ENCODE data around the gene WNT2B. TPM values are rescaled to one million over a fixed set of nuclear protein-coding genes. Genes with fewer than 3 reads are reported as not detected.

Gene WNT2B
- total RNA-seq, 4 donors from 2014 or later = 0.78 to 2.6 (median 1.4) TPM

DNA sequence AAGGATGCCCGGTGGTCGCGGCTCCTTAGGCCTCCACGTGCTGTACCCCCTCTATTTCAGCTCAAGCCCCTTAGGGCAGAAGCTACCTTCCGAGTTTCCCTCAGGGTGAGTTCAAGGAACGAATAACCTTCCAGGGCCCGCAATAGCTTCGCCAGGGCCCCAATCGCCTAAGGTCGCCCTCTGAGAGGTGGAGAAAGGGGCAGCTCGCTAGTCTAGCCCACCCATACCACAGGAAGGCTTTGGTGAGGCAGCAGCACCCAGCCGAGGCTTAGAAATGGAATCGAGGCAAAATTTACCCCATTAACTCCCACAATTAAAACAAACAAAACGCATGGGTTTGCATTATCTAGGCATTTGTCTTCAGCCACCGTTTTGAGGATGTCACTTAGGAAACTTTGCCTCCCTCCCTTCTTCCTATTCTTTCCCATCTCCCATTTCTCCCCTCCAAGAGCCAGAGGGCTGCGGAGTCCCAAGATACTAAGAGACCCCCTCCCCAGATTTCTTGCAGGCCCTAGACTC is 954 bp downstream of the WNT2B start:
- TF ChIP-seq CTCF (IDR thresholded peaks at IDR 0.05) = no peak
- TF ChIP-seq POLR2A (IDR thresholded peaks at IDR 0.05) = no peak
- H3K9me3 ChIP-seq = no peaks in the 10 kb centered on the region
- peaks cover 6% of the 10 kb centered on the region for H3K27me3 ChIP-seq
- H3K4me3 ChIP-seq (replicated peaks in 1 of 3) = no peak overlapping the region
- intact Hi-C loops (cut with DNase I) = loop anchor here (10.0 kb wide), 1 partner anchor 195 kb away; the partner anchor contains the start of gene RHOC
- peaks cover 9 to 16% of the 10 kb centered on the region in 2 donors for H3K4me1 ChIP-seq
- no peaks in the 10 kb centered on the region for H3K36me3 ChIP-seq
- no peak overlapping the region for H3K27ac ChIP-seq
- 43 to 44% methylated on average over 16 of the region's 16 CpGs for WGBS, 2 donors
- DNase-seq = no peak

DNA sequence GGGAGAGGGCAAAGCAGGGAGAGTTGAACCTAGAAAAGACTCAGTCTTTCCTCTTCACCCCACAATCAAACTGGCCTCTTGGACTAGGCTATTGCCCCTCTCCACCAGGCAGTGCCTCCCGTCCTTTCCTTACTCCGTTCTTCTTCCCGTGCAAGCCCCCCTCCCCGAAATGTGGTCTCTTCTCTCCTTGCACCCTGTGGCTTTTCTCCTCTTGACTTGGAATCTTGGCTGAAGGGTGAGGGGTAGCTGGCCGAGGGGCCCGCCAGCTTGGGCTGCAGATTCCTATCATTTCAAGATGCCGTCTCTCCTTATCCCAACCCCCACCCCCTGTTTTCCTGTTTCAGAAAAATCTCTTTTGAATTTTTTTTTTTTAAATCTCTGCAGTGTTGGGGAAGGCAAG is 1.6 kb downstream of the WNT2B start:
- Histone ChIP-seq H3K9me3 (no peaks in the 10 kb centered on the region), H3K4me1 (peaks cover 9 to 16% of the 10 kb centered on the region in 2 donors), H3K27me3 (peaks cover 6% of the 10 kb centered on the region), H3K27ac (no peak overlapping the region), H3K36me3 (no peaks in the 10 kb centered on the region), H3K4me3 (replicated peaks in 1 of 3) (no peak overlapping the region)
- 69 to 77% methylated on average over 7 of the region's 7 CpGs for WGBS, 2 donors
- no peak for TF ChIP-seq POLR2A (IDR thresholded peaks at IDR 0.05)
- TF ChIP-seq CTCF (IDR thresholded peaks at IDR 0.05) = no peak
- no peak for DNase-seq
- intact Hi-C loops (cut with DNase I) = no loop called here

DNA sequence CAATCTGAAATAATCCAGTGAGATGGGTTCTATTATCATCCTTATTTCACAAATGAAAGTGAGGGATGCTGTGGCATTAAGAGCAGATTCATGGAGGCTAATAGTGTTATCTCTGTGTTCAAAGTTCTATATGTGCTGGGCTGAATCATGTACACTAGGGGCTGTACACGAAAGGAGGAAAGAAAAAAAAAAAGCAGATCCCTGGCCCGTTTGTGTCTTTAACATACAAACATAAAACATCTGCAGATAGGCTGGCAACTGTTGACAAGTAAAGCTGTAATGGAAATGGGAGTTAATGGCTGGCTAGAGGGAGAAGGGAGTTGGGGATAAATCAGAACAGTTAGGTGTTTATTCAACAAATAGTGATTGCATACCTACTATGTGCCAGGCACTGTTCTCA is 3.1 kb downstream of the WNT2B start:
- intact Hi-C loops (cut with DNase I) = no loop called here
- Histone ChIP-seq H3K27me3 (peaks cover 6% of the 10 kb centered on the region), H3K36me3 (no peaks in the 10 kb centered on the region), H3K4me3 (replicated peaks in 1 of 3) (no peak overlapping the region), H3K9me3 (no peaks in the 10 kb centered on the region), H3K27ac (no peak overlapping the region), H3K4me1 (peaks cover 9 to 22% of the 10 kb centered on the region in 2 donors)
- TF ChIP-seq CTCF (IDR thresholded peaks at IDR 0.05) (no peak), POLR2A (IDR thresholded peaks at IDR 0.05) (no peak)
- no peak for DNase-seq
- WGBS, 2 donors = 60 to 62% methylated on average over 2 of the region's 2 CpGs

GRCh38 chr1:112513112-112513870 is 4.5 kb downstream of the WNT2B start:
- no peak for DNase-seq
- Histone ChIP-seq H3K9me3 (no peaks in the 10 kb centered on the region), H3K27me3 (peaks cover 6% of the 10 kb centered on the region), H3K4me1 (peaks cover 2 to 13% of the 10 kb centered on the region in 2 donors), H3K36me3 (no peaks in the 10 kb centered on the region), H3K27ac (no peak overlapping the region), H3K4me3 (replicated peaks in 1 of 3) (no peak overlapping the region)
- no peak for TF ChIP-seq CTCF (IDR thresholded peaks at IDR 0.05)
- TF ChIP-seq POLR2A (IDR thresholded peaks at IDR 0.05) = no peak
- intact Hi-C loops (cut with DNase I) = no loop called here
- WGBS, 2 donors = 62 to 65% methylated on average over 8 to 9 of the region's 9 CpGs

GRCh38 chr1:112514901-112515300 is 6.1 kb downstream of the WNT2B start:
- Histone ChIP-seq H3K4me3 (replicated peaks in 1 of 3) (no peak overlapping the region), H3K36me3 (no peaks in the 10 kb centered on the region), H3K27ac (no peak overlapping the region), H3K27me3 (no peaks in the 10 kb centered on the region), H3K4me1 (peaks cover 0 to 6% of the 10 kb centered on the region in 2 donors), H3K9me3 (no peaks in the 10 kb centered on the region)
- DNase-seq = no peak
- TF ChIP-seq POLR2A (IDR thresholded peaks at IDR 0.05) (no peak), CTCF (IDR thresholded peaks at IDR 0.05) (no peak)
- intact Hi-C loops (cut with DNase I) = no loop called here
- WGBS, 2 donors = 91 to 93% methylated on average over 11 to 12 of the region's 12 CpGs
